NT2/D1 (cell line): ENCODE results near the gene LRFN5.

Experiments
- YY1 ChIP-seq: IDR thresholded peaks from 2 replicates; pipeline ENCODE4 v1.6.1; 2011; ENCODE audit not compliant: insufficient read length, insufficient read depth
- ZNF274 ChIP-seq: IDR thresholded peaks from 2 replicates; pipeline ENCODE4 v1.6.1; 2011; ENCODE audit warnings: mild to moderate bottlenecking, low read depth, low read length

GRCh38 chr14:41615011-41615595 is 8.4 kb downstream of the LRFN5 start:
- TF ChIP-seq ZNF274 (no peak), YY1 (no peak)
